Naive thymus-derived CD8-positive, alpha-beta T cell (primary cell): ENCODE measurements around the gene MVB12B. TPM values are rescaled to one million over a fixed set of nuclear protein-coding genes. Genes with fewer than 3 reads are reported as not detected.

ENCODE experiments used
- ATAC-seq, 2 donors: fragments of 150-1000 bp; cut with Tn5 transposase in 1 of 2; sonication (Bioruptor Pico), chemical (Tn5 transposase) in 1 of 2; 1 replicate in 1 of 2; 2 replicates in 1 of 2; pipeline ENCODE4 v1.10.0; 2021; ENCODE audit warnings: mild to moderate bottlenecking in 2 of 2, moderate library complexity in 2 of 2
- POLR2A ChIA-PET: fragments of 350-600 bp; sonication (Branson Sonifier 250); formaldehyde crosslinking; loops from one replicate; lab custom pipeline; 2021; ENCODE audit warnings: antibody characterized with exemption; lab: Charles Lee
- DNase-seq, 10 donors: peaks; one replicate each; pipeline versions ENCODE4 v3.0.0 to v3.0.0-alpha.2; 2020 to 2022
- H3K27ac Mint-ChIP-seq, 10 donors: one replicate each; pipeline ENCODE4 v1.8.0; 2020 to 2022; ENCODE audit warnings: mild to moderate bottlenecking in 10 of 10, mixed read lengths in 10 of 10, moderate library complexity in 4 of 10, inconsistent platforms in 1 of 10
- H3K27me3 Mint-ChIP-seq, 5 donors: one replicate each; pipeline ENCODE4 v1.8.0; 2021 to 2022; ENCODE audit warnings: mixed read lengths in 5 of 5
- H3K36me3 Mint-ChIP-seq, 3 donors: one replicate each; pipeline ENCODE4 v1.8.0; 2020 to 2022; ENCODE audit warnings: mixed read lengths in 3 of 3, mild to moderate bottlenecking in 2 of 3, inconsistent platforms in 1 of 3
- H3K4me1 Mint-ChIP-seq, 4 donors: one replicate each; pipeline ENCODE4 v1.8.0; 2021 to 2022; ENCODE audit warnings: mixed read lengths in 4 of 4
- H3K4me3 Mint-ChIP-seq, 10 donors: one replicate each; pipeline ENCODE4 v1.8.0; 2020 to 2022; ENCODE audit warnings: mild to moderate bottlenecking in 10 of 10, mixed read lengths in 10 of 10, moderate library complexity in 6 of 10, inconsistent platforms in 1 of 10
- H3K9me3 Mint-ChIP-seq, 9 donors: one replicate each; pipeline ENCODE4 v1.8.0; 2020 to 2022; ENCODE audit warnings: mixed read lengths in 9 of 9, mild to moderate bottlenecking in 3 of 9, inconsistent platforms in 1 of 9, moderate library complexity in 1 of 9
- polyA plus RNA-seq, 3 donors: library from polyadenylated mRNA; unstranded; fragments of 300-500 nt; fragmentation: Illumina TruSeq; gene quantifications; one replicate each; pipeline ENCODE4 v1.2.3, GENCODE V29; 2021
- total RNA-seq, 8 experiments: library from RNA in 2 of 8; stranded (reverse) in 2 of 8; gene quantifications; one replicate each; pipeline ENCODE4 v1.2.3 and lab custom pipeline; 2021 to 2026

Gene MVB12B
- total and polyA plus RNA-seq, 5 experiments from 2014 or later = 7.2 to 28.6 (median 12.5) TPM

DNA sequence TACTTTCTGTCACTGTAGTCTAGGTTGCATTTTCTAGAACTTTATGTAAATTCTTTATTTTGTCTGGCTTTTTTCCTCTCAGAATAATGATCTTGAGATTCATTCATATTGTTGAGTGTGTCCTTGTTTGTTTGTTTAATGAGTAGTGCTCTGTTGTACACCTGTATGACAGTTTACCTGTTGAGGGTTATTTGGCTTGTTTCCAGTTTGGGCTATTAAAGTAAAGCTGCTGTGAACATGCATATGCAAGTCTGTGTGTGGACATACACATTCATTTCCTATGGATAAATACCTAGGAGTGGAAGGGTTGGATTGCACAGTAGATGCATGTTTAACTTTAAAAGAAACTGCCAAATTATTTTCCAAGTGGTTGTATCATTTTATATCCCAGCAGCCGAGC is 30.4 kb downstream of the MVB12B start:
- Mint-ChIP-seq H3K4me1 (peaks cover 16 to 46% (median 25%) of the 10 kb centered on the region in 4 donors), H3K36me3 (peaks cover 22 to 35% (median 22%) of the 10 kb centered on the region in 3 donors), H3K27ac (no peak overlapping the region), H3K9me3 (peaks cover 4 to 26% (median 20%) of the 10 kb centered on the region in 9 donors), H3K27me3 (no peaks in the 10 kb centered on the region), H3K4me3 (no peak overlapping the region)
- ATAC-seq (no peak), DNase-seq (no peak)
- POLR2A ChIA-PET = interaction anchor here (0.5 kb wide), 1 partner anchor 406 kb away, joined by 3 read pairs; no protein-coding TSS in a partner anchor

DNA sequence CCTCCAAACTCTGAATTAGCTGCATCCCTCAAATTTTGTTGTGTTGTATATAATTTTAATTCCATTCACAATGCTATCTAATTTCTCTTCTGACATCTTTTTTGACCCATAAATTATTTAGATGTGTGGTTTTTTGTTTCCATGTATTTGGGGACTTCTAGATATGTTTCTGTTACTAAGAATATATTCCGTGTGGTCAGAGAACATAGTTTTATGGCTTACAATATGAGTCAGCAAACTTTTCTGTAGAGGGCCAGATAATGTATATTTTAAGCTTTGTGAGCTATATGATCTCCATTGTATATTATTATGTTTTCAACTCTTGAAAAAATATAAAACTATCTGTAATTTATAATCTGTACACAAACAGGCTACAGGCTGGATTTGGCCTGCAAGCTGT is 33.4 kb downstream of the MVB12B start:
- peaks cover 8 to 37% (median 30%) of the 10 kb centered on the region in 9 donors for H3K9me3 Mint-ChIP-seq
- H3K36me3 Mint-ChIP-seq = peaks cover 33 to 46% (median 36%) of the 10 kb centered on the region in 3 donors
- POLR2A ChIA-PET = no interaction called here
- DNase-seq (no peak), ATAC-seq (no peak)
- H3K4me3 Mint-ChIP-seq = no peak overlapping the region
- H3K27me3 Mint-ChIP-seq = no peaks in the 10 kb centered on the region
- peaks cover 2 to 29% (median 16%) of the 10 kb centered on the region in 4 donors for H3K4me1 Mint-ChIP-seq
- peak overlapping the region in 1 of 10 donors; percentile 51 for H3K27ac Mint-ChIP-seq

DNA sequence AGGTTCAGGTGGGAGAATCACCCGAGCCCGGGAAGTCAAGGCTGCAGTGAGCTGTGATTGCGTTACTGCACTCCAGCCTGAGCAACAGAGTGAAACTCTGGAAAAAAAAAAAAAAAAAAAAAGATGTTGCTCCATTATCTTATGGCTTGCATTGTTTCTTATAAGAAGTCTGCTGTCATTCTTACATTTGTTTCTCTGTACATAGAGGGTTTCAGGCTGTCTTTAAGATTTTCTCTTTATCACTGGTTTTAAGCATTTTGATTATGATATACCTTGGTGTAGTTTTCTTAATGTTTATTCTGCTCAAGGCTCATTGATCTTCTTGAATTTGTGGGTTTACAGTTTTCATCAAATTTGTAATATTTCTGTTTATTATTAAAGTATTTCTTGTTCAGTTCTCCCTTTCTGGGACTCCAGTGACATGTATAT is 35.2 kb downstream of the MVB12B start:
- DNase-seq (no peak), ATAC-seq (no peak)
- Mint-ChIP-seq H3K36me3 (peaks cover 36 to 48% (median 39%) of the 10 kb centered on the region in 3 donors), H3K4me3 (no peak overlapping the region), H3K27ac (no peak overlapping the region), H3K4me1 (peaks cover 2 to 25% (median 14%) of the 10 kb centered on the region in 4 donors), H3K27me3 (no peaks in the 10 kb centered on the region), H3K9me3 (peaks cover 8 to 37% (median 30%) of the 10 kb centered on the region in 9 donors)
- POLR2A ChIA-PET = interaction anchor here (0.7 to 1.4 kb wide), 2 partner anchors 29 to 36 kb away, joined by 4 read pairs; no protein-coding TSS in a partner anchor

DNA sequence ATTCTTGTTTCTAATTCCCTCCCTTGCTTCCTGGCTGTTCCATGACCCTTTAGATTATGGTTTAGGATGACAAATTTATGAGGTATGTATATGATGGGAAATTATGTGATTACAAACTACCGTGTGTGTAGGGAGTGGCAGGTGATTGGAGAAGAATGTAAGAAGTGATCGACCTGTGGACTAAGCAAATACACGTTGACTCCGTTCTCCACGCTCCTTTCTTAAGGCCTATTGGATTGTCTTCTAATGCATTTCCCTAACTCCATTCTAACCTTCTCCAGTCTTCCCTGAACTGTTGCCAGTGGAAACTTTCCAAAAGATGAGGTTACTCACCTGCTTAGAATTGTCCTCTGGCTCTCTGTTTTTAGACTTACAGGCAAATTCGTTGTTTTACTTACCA is 36.6 kb downstream of the MVB12B start:
- DNase-seq (no peak), ATAC-seq (no peak)
- H3K27ac Mint-ChIP-seq = peak overlapping the region in 1 of 10 donors; percentile 12
- H3K36me3 Mint-ChIP-seq = peaks cover 36 to 50% (median 43%) of the 10 kb centered on the region in 3 donors
- H3K4me1 Mint-ChIP-seq = peaks cover 2 to 28% (median 16%) of the 10 kb centered on the region in 4 donors
- POLR2A ChIA-PET = interaction anchor here (1.4 kb wide), 1 partner anchor 37 kb away, joined by 4 read pairs; no protein-coding TSS in a partner anchor
- no peak overlapping the region for H3K4me3 Mint-ChIP-seq
- peaks cover 8 to 37% (median 30%) of the 10 kb centered on the region in 9 donors for H3K9me3 Mint-ChIP-seq
- H3K27me3 Mint-ChIP-seq = no peaks in the 10 kb centered on the region

DNA sequence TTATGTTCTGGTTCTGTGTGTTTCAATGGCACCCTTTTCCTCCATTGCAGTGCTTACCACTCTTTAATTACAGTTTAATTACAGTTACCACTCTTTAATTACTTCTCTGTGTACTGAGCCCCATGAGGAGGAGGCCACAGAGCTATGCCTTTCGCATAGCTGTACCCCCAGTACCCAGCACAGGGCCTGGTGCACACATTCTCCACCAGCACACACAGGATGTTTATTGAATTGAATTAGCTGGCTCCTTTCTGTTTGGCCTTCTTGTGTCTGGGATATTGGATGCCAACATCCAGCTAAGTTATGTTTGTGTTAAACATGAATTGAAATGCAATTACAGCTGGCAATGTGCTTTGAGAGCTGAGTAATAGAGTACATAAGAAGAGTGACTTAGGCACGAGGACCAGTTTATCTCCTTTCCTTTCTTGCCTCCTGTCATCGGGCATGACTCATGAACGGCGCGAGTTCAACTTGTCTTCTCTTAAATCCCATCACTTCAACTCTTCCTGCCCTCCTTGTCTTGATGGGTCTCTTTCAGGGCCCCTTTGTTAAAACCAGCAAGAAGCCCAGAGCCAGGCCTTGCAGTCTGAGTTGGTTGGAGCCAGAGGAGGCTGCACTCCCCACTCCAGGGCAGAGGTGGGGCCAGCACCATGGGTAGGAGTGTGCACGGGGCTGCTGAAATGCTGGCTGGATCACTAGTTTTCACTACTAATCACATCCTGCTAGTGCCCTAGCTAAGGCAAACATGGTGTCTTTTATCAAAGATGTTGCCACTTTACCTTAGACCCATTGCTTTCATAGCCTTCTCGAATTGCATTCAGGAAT is 37.4 kb downstream of the MVB12B start:
- peak overlapping the region in 4 of 10 donors; percentile 9 to 63 (median 10) for H3K27ac Mint-ChIP-seq
- H3K4me3 Mint-ChIP-seq = no peak overlapping the region
- no peaks in the 10 kb centered on the region for H3K27me3 Mint-ChIP-seq
- H3K36me3 Mint-ChIP-seq = peaks cover 36 to 50% (median 39%) of the 10 kb centered on the region in 3 donors
- peaks cover 2 to 28% (median 16%) of the 10 kb centered on the region in 4 donors for H3K4me1 Mint-ChIP-seq
- POLR2A ChIA-PET = no interaction called here
- no peak for ATAC-seq
- peaks cover 8 to 37% (median 30%) of the 10 kb centered on the region in 9 donors for H3K9me3 Mint-ChIP-seq
- no peak for DNase-seq

DNA sequence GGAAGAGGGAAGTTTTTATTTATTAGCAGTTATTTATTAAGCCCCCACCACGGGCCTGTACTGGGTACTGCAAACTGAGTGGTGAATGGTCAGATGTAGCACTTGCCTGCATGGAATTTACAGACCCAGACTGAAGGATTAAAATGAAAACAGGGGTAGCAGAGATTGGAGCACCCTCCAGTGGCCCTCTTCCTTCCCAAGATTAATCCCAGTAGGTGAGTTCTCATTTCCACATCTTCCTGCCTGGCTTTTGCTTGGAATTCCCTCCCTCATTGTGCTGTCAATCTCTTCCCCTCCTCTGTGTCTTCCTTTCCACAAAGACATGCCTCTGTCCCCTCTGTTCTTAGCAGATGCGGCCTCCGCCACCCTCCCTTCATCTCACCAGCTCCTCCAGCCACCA is 39.2 kb downstream of the MVB12B start:
- POLR2A ChIA-PET = no interaction called here
- peaks cover 25 to 51% (median 30%) of the 10 kb centered on the region in 3 donors for H3K36me3 Mint-ChIP-seq
- peak overlapping the region in 4 of 10 donors; percentile 40 to 87 (median 58) for H3K27ac Mint-ChIP-seq
- DNase-seq = no peak
- peaks cover 3 to 26% (median 18%) of the 10 kb centered on the region in 9 donors for H3K9me3 Mint-ChIP-seq
- H3K27me3 Mint-ChIP-seq = no peaks in the 10 kb centered on the region
- no peak for ATAC-seq
- peaks cover 2 to 28% (median 17%) of the 10 kb centered on the region in 4 donors for H3K4me1 Mint-ChIP-seq
- H3K4me3 Mint-ChIP-seq = peak overlapping the region in 1 of 10 donors; percentile 28

DNA sequence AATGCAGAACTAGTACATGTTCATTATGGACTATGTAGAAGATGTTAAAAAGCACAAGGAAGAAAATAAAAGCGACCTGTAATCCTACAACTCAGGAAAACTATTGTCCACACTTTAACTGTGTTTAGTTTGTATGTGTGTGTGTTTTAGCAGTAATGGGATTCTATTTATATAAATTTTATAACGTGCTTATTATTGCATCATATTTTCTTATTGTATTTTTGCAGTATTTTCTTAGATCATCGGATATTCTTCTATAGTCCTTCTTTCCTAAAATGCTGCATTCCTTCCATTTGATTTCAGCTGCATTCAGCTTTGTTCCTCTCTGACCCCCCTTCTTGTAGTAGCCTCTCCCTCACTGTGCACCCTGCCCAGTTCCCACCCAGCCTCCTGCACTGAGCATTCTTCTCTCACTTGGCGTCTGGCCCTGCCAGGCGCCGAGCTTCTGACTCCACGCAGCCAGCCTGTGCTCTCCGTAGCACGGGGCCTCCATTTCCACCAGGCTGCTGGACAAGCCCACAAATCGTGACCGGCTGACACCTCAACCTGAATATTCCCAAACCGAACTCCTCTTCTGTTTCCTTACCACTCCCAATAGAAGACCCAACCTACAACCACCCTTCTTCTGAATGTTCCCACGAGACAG is 39.9 kb downstream of the MVB12B start:
- Mint-ChIP-seq H3K27me3 (no peaks in the 10 kb centered on the region), H3K36me3 (peaks cover 20 to 52% (median 28%) of the 10 kb centered on the region in 3 donors), H3K4me1 (peaks cover 2 to 28% (median 17%) of the 10 kb centered on the region in 4 donors), H3K4me3 (no peak overlapping the region), H3K9me3 (peaks cover under 1 to 19% (median 13%) of the 10 kb centered on the region in 9 donors), H3K27ac (peak overlapping the region in 4 of 10 donors; percentile 6 to 87 (median 64))
- ATAC-seq = no peak
- POLR2A ChIA-PET = no interaction called here
- DNase-seq = no peak

DNA sequence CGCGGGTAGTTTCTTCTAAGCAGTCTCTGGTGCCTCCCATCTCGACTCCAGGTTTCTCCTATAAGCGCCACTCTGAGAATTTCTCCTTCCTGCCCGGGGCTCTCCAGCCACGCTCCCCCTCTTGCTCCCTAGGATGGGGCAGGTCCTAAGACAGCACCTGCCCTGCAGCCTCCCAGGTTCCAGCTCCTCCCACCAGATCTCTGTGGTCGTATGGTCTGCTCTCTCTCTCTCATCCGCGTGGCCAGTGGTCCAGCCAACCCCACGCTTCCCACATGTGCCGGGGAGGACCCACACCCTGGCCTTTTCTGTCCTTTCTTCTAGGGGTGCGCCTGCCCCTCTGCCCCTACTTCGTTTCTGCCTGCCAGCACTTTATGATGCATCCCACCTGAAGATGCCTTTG is 40.5 kb downstream of the MVB12B start:
- H3K4me3 Mint-ChIP-seq = no peak overlapping the region
- POLR2A ChIA-PET = interaction anchor here (1.2 kb wide), 1 partner anchor 8 kb away, joined by 3 read pairs; no protein-coding TSS in a partner anchor
- peaks cover 13 to 49% (median 22%) of the 10 kb centered on the region in 3 donors for H3K36me3 Mint-ChIP-seq
- ATAC-seq (no peak), DNase-seq (no peak)
- peaks cover 0 to 12% (median 7%) of the 10 kb centered on the region in 9 donors for H3K9me3 Mint-ChIP-seq
- peaks cover 2 to 28% (median 17%) of the 10 kb centered on the region in 4 donors for H3K4me1 Mint-ChIP-seq
- no peaks in the 10 kb centered on the region for H3K27me3 Mint-ChIP-seq
- H3K27ac Mint-ChIP-seq = peak overlapping the region in 4 of 10 donors; percentile 6 to 87 (median 40)

DNA sequence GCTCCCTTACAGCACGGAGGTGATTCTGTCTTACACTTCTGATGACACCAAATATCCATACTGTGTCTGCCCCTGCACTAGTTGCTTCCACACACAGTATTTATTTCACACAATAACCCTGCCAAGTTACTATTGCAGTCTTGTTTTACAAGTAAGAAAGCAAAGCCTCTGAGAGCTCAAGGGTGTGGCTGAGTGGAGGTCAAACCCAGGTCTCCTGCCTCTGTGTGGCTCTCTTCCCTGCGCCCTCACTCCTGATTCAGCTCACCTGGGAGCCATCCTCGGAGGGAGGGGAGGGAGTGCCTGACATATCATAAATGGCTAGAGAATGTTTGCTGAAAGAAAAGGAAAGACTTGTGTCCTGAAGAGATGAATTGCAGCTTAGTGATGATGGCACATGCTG is 41.0 kb downstream of the MVB12B start:
- Mint-ChIP-seq H3K4me1 (peaks cover 4 to 31% (median 18%) of the 10 kb centered on the region in 4 donors), H3K36me3 (peaks cover 9 to 49% (median 21%) of the 10 kb centered on the region in 3 donors), H3K9me3 (peaks cover 0 to 8% (median 4%) of the 10 kb centered on the region in 9 donors), H3K27ac (peak overlapping the region in 3 of 10 donors; percentile 6 to 87 (median 13)), H3K4me3 (no peak overlapping the region), H3K27me3 (no peaks in the 10 kb centered on the region)
- DNase-seq (no peak), ATAC-seq (no peak)
- POLR2A ChIA-PET = interaction anchor here (1.2 kb wide), 1 partner anchor 8 kb away, joined by 3 read pairs; no protein-coding TSS in a partner anchor

DNA sequence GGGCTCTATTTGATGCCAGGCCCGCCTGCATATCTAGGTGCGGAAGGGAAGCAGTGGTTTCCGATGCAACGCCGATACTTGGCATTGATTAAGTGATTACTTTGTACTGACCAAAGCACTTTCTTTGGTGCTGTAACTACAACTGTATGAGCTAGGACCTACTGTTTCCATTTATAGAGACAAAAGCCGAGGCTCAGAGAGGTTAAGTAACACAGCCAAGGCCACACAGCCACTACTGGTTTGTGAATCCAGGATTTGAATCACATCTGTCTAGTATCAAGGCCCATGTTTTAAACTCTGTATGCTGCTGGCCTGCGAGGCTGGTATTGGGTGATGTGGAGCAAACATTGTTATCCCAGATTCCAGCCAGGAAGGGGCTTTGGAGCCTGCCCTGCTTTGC is 41.4 kb downstream of the MVB12B start:
- ATAC-seq = no peak
- H3K36me3 Mint-ChIP-seq = peaks cover 9 to 49% (median 20%) of the 10 kb centered on the region in 3 donors
- peaks cover 8 to 35% (median 20%) of the 10 kb centered on the region in 4 donors for H3K4me1 Mint-ChIP-seq
- H3K4me3 Mint-ChIP-seq = no peak overlapping the region
- POLR2A ChIA-PET = interaction anchor here (1.2 kb wide), 1 partner anchor 7 kb away, joined by 3 read pairs; no protein-coding TSS in a partner anchor
- H3K27me3 Mint-ChIP-seq = no peaks in the 10 kb centered on the region
- H3K27ac Mint-ChIP-seq = peak overlapping the region in 1 of 10 donors; percentile 13
- peaks cover 0 to 8% (median 4%) of the 10 kb centered on the region in 9 donors for H3K9me3 Mint-ChIP-seq
- DNase-seq = no peak

DNA sequence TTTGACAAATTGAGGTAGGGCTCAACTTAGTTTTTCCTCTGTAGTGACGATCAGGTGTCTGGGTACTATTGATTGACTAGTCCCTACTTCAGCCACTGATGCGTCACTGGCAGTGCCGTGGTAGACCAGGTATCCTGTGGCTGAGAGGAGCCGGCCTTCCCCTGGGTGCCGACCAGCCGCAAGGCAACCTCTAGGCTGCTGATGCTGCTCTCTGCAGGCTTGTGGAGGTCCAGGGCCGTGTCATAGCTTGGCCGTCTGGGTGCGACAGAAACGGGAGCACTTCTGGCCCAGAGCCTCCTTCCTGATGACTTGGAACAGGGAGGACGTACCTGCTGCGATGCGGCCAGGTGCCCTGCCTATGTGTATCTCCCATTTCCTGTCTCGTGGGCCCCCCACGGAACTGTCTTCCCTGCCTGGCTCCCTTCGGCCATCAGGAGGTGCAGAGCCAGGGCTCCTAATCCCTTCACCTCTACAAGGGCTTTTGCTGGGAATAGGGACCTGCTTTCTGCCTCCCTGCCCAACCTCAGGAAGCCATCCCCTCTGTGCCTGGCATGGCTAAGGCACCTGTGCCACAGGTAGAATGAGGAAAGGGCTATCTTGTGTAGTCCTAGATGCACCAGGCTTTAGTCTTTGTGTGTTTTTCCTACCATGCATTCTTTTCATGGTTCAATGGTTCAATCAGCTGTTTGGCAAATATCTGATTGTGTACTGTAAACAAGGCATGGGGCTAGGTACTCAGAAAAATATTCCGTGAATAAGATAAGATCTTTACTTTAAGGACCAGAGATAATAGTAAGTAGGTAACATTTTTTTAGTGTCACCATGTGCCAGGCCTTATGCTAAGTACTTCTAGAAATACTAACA is 44.6 kb downstream of the MVB12B start:
- Mint-ChIP-seq H3K27me3 (no peaks in the 10 kb centered on the region), H3K4me1 (peaks cover 18 to 46% (median 28%) of the 10 kb centered on the region in 4 donors), H3K36me3 (peaks cover 0 to 33% (median 13%) of the 10 kb centered on the region in 3 donors), H3K4me3 (no peak overlapping the region), H3K9me3 (no peaks in the 10 kb centered on the region), H3K27ac (no peak overlapping the region)
- DNase-seq (no peak), ATAC-seq (no peak)
- POLR2A ChIA-PET = no interaction called here
